CD4-positive, alpha-beta T cell treated with Interleukin-17A for 4 hours (primary cell): ENCODE measurements around the gene TRPM3.

Experiments used
- DNase-seq: peaks from one replicate; pipeline ENCODE4 v3.0.0-alpha.2; 2020; ENCODE audit warnings: mixed read lengths

The TRPM3 gene

GRCh38 chr9:70881333-70881732 is 240.1 kb downstream of the TRPM3 start:
- no peak for DNase-seq

DNA sequence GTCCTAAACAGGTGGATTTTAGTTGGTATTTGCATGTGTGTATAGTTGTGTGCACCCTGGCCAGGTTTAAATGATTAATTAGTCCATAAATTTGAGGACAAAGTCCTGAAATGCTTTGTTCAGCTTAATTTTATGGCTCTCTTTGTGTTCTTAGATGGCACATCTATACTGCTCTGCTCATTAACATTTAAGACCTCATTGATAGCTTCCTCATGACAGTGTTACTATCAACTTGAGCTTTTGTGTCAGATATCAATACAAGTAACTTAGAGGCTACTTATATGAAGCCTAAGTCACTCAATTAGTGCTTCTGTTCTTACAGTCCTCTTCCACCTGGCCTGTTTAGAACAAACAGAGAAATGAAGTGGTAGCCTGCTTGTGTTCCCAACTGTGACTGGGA is 240.9 kb downstream of the TRPM3 start:
- DNase-seq: no peak

- no peak for DNase-seq
These were observed 242.8 kb downstream of the TRPM3 start for GRCh38 chr9:70878576-70878975.

DNA sequence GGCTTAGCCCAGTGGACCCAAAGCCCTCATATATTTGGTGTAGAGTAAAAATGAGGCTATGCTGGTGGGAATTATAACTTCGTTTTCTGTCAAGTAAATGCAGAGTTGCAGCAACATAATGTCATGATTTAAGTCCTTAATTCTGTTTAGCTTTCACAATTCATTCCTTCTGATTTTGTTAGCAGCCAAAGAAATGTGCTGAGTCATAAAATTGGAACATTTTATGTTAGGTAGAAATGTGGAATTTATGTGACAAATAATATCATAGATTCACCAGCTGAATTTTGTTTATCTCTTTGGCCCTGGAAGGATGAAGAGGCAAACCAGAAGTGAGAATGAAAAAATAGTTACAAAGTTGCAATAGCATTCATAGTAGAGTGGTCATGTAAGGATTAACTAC is 247.0 kb downstream of the TRPM3 start:
- DNase-seq: no peak

DNA sequence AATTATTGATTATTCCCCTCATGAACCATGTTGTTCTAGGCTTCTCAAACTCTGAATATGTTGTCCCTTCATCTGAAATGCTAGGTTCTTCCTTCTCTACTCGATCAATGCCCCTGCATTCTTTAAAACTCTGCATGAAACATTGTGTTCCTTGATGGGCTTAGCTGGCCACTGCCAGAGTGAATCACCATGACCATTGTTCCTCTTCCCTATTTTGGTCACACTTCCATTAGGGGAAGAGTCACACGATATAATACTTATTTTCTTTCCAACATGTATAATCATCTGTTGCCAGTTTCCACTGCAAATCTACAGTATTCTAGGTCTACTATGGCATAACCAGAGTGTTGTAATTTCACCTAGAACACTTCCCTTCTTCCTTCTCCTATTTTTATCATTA is 247.9 kb downstream of the TRPM3 start:
- DNase-seq: no peak

DNA sequence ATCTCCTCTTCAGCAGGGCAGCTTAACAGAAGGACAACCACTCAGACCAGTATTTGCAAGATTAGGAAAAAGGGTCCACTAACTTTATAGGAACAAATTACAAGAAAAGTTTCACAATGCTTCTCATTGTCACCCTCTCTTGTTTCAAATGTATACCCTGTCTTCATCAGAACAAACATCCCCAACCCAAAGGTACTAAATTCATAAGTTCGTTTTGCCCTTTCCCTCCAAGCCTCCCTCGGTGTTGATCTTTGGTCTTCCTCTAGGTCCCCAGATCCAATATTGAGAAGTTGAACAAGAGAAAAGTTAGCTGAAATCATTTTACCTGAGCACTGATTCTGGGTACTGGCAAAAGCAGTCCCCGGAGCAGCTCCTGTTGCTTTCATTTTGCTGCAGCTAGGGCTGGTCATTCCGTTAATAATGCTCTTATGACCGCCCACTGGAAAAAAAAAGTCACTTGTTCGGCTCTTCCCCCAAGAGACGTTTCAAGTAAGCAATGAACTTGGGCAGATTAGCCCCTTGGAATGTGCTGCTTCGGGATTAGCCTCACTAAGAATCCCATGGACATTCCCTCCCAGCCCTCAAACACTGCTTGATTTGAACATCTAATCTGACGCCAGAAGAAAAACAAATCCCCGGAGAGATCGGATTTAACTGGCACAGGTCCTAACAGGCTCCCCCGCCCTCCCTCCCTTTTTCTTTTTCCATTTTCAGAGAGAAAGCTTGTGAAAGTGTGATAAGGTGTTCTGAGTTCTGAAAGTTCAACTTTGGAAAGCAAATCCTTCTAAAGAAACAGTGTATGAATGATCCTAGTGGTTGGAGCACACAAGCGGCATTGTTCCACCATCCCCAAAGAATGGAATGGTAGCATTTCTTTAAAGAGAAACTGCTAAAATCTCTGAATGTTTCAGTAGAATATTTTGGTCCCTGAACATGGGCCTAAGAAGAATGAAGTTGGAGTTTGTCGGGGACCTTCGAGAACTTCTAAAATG is 252.5 kb downstream of the TRPM3 start:
- no peak for DNase-seq

GRCh38 chr9:70868041-70868440 is 253.4 kb downstream of the TRPM3 start:
- DNase-seq: no peak

DNA sequence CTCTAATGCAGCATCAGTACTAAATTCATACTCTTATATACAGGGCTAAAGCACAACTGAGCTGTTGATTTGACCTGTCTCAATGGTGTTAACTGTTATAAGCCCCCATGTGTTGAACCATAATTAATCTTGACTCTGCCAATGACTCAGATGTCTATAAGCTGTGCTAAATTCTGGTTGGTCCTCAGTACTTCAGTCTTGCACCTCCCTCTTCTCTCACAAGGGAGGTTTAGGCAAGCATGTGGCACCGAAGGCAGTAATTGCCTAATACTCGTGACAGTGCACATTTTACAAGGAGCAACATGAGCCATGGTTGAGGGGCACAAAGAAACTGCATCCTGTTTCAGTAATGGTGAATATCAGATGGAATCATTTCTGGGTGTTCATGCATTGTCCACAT is 255.9 kb downstream of the TRPM3 start:
- no peak for DNase-seq

DNA sequence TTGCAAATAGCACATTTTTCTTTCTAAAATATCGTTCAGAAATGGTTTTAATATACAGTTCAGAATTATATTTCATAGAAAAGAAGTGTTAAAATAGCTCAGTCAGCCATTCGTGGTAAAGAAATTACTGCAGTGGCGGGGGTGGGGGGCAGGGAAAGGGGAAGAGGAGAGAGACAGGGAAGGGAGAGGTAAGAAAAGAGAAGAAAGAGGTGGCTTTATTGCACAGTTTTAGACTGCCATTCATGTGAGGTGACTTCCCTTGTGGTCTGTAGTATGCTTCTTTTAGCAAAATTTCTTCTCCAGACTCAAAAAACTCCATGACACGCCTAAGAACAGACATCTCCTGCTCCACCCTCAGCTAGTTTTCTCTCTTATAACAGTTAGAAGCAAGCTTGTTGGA is 259.6 kb downstream of the TRPM3 start:
- DNase-seq: no peak

- no peak for DNase-seq
These were observed 260.0 kb downstream of the TRPM3 start for GRCh38 chr9:70861376-70861775.

GRCh38 chr9:70859694-70860093 is 261.7 kb downstream of the TRPM3 start:
- DNase-seq: no peak

DNA sequence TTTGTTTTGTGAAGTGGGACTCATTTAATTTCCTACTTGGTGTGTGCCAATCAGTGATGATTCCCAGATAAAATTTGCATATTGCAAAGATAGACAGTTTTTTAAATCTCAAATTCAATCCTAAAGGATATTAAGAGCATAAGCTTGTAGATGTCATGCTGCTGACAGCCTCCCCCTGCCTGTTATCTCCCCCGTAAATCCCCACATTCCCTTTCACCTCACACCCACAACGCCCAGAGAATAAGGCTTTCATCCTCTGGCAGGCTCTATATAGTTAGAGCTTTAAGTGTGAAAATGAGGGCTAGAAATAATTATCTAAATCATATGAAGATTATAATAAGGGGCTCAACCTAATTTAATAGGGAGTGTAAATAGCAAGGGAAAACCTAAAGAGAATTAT is 265.0 kb downstream of the TRPM3 start:
- DNase-seq: no peak

- no peak for DNase-seq
These were observed 268.6 kb downstream of the TRPM3 start for GRCh38 chr9:70852711-70853240.

- DNase-seq: no peak
These were observed 281.2 kb downstream of the TRPM3 start for GRCh38 chr9:70840266-70840665.

- DNase-seq: no peak
These were observed 286.1 kb downstream of the TRPM3 start for GRCh38 chr9:70835323-70835722.

DNA sequence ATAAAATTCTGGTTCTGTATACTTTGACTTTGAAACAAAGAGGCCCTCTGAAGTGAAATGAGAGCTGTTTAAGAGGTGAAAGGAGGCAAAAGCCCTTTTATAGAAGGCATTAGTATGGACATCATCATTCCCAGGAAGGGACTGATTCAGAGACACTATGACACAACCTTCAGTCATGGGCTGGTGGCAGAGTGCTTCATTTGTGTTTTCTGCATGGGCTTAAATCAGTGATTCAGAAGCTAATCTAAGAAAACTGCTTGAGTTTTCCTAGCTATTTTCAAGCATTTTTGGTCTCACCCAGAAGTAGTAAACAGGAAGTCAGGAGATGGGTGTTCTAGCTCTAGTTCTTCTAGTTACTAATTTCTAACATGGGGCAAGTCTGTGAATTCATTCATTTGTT is 288.9 kb downstream of the TRPM3 start:
- DNase-seq: no peak

DNA sequence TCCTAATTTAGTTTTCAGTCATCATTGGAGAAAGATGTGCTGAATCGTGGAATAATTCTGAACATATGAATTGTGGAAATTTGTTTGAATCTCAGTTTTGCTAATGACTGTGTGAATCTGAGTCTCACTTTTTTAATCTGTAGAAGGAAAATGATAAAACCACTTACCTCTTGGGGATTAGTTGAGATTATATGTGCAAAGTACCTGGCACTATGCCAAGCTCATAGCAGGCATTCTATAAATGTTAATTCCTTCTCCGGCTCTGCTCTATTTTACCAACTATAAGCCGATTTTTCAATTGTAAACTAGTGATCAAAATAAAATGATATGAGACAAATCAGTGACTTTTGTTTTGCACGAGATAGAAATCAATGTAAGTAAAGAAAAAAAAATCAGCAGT is 290.8 kb downstream of the TRPM3 start:
- DNase-seq: no peak

DNA sequence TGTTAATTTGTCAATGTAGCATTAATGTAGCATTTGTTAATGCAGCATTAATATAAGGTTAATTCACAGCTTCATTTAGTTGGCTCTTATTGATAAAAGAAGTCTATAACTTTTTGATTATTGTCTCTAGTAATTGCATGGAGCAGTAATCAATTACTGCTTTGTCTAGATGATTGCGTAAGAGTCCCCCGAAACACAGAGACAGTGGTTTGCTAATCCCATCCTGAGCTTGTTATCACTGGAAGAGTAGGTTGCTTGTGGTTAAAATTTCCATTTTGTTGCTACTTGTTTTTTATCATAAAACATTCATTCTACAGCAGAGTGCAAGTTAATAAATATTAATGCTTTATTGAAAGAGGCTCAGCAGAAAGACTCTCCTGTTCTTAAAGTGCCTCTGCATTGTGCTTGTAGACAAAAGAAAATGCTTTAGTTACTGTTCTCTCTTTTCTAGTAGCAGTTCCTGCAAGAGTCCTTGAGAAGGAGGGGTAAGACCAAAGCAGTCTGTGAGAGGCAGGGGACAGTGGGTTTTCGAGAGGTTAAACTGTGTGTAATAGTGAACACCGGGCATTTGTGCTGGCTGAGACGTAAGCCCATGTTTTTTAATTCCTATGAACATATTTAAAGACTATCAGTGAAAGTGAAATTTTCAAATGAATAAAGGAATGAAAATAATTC is 291.7 kb downstream of the TRPM3 start:
- DNase-seq: no peak

GRCh38 chr9:70826562-70826961 is 294.9 kb downstream of the TRPM3 start:
- no peak for DNase-seq

GRCh38 chr9:70823284-70823683 is 298.1 kb downstream of the TRPM3 start:
- DNase-seq: no peak

- DNase-seq: no peak
These were observed 304.1 kb downstream of the TRPM3 start for GRCh38 chr9:70817311-70817710.

DNA sequence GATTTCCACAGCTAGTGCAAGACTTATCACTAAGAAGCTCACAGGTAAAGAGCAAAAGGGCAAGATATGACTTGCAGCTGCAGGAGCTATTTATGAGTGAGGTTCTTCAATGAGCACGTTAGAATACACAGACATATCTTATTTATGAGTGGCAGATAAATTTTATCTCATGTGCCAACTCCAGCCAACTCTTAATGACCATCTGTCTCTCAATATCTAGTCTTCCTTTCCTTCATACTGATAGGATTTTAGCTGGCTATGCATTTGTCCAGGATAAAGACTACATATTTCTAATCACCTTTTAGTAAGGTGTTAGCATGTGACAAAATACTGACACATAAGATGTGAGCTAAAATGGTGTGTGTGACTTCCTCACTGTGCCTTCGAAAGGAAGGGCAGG is 304.5 kb downstream of the TRPM3 start:
- no peak for DNase-seq

DNA sequence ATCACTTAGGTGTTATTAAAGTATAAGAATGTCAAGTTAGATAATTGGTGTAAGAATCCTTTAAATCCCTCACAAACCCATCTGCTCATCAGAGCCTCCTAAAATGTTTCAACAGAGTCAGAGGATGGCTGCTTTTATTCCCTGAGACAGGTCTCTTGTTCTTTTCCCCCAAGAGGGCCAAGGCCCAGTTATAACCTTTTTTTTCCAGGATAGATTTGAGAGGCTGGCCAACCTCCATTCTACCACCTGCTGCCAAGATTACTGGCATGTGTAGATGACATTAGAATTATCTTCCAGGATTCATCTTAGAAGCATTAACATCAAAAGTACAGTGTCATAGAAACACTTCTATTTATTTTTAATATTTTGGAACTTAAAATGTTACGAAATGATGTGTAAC is 305.1 kb downstream of the TRPM3 start:
- no peak for DNase-seq

DNA sequence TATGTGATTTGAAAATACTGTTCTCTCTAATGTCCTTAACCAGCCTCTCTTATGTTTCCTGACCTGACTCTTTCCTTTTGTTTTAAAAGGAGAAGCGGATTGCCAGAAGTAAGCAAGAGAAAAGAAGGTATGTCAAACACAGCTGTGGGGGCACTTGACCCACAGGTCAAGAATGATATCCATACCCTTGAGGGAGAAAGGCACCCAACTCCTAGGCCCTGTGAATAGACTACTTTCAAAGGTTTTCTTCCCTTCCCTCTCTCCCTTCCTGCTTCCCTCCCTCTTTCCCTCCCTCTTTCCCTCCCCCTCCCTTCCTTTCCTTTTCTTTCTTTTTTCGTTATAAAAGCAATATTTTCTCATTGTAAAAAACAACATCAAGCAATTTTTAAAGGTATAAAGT is 306.8 kb downstream of the TRPM3 start:
- no peak for DNase-seq
